Activated CD8-positive, alpha-beta memory T cell treated with anti-CD3 and anti-CD28 coated beads, Interleukin-2, amount 50 U/mL, for 1 hour (primary cell): ENCODE data around the gene MAN1C1.
"Not testable (repeated sequence)": the region's sequence is repeated elsewhere in the genome, so short reads cannot be mapped to it uniquely, and the experiment has no call there.

Experiments
- DNase-seq: peaks from one replicate; pipeline ENCODE4 v3.0.0-alpha.2; 2020; ENCODE audit errors: extremely low read depth

MAN1C1 gene

DNA sequence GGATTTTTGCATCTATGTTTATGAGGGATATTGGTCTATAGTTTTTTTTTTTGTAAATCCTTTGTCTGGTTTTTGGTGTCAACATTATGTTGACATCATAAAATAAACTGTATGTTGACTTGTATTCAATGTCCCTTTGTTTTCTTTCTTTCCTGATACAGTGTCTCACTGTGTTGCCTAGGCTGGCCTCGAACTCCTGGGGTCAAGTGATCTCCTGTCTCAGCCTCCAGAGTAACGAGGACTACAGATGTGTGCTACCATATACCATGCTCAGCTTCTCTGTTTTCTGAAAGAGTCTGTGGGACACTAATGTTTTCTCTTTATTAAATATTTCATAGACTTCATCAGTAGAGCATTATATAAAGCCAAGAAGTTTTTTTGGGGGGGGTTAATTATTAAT, 18.3 kb downstream of the MAN1C1 start:
- no peak for DNase-seq

DNA sequence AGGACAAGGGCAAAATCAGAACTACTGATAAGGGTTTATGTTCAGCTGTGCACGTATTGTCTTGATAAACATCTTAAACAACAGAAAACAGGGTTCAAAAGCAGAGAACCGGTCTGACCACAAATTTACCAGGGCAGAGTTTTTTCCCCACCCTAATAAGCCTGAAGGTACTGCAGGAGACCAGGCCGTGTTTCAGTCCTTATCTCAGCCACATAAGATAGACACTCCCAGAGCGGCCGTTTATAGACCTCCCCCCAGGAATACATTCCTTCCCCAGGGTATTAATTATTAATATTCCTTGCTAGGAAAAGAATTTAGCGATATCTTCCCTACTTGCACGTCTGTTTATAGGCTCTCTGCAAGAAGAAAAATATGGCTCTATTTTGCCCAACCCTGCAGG, 19.6 kb downstream of the MAN1C1 start:
- DNase-seq, result not testable (repeated sequence)

DNA sequence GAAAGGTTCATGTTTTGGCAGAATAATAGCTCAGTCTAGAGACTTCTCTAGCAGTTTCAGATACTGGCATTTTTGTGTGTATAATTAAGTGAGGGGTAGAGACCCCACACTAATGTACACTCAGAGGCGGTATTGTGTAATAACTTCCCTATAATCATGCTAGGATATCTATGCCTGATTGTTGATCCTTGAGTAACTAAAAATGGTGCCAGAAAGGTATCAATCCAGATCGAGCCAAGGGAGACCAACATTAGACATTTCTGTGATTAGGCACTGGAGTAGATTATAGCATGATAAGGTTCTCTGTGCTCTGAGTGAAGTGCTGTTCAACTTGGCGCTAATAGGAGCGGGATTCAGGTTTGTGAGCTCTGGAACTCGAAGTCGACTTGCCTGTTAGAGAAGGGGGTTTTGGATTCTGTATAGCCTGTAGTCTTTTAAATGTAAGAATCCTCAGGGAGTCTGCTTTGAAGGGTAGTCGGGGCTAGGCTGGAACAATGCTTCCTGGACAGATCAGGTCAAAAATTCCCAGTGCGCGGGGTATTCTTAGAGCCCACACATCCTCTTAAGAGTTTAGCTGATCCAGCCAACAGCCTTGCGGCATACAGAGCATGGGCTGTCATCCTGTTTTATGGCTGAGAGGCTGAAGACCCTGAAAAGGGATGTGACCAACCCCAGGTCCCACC, 24.2 kb downstream of the MAN1C1 start:
- DNase-seq, result no peak

DNA sequence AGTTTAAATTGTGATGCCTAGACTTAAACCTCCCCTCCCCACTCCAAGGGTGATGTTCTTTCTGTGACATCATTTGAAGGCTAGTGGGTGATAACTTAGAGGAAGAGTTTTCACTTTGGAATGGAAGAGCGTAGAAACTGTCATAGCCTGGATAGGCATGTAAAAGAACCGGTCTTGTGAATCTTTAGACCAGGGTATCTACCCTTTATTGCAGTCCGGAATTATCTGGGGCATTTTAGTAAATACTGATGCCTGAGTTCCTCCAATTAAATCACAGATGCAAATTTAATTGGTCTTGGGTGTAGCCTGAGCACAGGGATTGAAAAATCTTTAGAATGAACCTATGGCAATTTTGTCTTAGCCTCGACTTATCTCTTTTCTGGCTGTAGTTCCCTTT, 24.7 kb downstream of the MAN1C1 start:
- no peak for DNase-seq

DNA sequence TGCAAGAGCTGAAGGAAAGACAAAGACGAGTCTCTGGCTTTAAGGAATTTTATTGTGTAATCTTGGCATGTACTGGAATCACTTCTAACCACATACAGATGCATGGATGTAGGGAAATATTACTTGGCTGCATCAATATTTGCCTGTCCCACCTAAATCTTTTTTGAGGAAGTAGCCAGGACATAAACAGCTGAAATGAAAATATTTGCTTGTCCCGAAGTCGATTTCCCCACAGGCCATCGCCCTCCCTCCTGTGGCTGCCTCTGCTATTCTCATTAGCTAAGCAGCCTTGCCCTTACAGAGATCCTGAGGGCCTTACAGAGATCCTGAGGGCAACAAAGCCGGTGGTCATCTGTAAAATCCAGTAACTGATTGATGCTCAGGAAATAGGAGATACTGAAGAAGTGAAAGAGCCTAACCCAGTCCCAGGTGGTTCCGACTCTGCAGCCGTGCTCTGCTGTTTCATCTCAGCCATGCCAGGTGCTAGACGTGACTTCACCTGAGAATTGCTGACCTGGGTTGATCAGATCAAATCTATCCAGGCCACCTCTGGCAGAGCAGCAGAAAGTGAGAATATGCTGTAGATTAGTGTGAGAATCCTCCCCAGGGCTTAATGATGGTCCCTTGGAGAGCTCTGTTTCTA, 25.5 kb downstream of the MAN1C1 start:
- DNase-seq, result no peak

DNA sequence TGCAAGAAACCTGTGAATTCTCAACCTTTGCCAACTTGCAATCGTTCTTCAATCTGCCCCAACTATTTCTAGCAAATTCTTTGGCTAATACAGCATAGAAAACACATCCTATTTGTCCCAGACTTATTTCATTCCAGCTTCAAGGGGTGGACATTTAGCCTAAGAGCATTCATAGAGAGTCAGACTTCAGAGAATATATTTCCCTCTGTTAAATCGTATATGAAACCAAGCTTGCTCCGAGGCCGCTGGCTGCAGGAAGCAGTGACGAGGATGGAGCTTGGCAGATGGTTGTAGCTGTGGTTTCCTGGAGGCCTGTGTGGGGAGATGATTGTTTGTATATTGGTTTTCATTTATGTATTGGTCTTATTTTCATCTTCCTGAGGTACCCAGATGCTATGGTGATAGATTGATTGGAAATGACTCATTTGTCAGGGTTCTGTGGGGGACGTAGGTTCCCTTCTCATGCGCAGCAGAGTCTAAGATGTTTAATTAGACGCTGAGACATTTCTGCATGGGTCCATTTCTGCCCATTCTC, 26.1 kb downstream of the MAN1C1 start:
- DNase-seq, result peak; percentile 65

DNA sequence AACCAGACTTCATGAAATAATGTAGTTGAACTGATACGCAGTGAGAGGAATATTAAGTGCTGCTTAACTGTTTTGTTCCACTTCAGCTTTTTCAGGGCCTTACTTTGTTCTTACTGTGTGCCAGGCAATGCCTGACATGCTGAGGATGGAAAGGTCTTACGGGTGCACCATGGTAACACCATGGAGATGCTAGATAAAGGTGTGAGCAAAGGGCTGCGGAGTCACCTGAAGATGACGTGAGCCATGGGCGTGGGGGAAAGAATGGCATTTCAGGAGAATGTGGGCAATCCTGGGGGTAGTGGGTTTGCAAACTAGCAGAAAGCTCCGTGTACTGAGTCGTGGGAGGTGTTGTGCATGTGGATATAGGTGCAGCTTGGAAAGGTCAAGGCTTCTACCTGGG, 27.3 kb downstream of the MAN1C1 start:
- no peak for DNase-seq

DNA sequence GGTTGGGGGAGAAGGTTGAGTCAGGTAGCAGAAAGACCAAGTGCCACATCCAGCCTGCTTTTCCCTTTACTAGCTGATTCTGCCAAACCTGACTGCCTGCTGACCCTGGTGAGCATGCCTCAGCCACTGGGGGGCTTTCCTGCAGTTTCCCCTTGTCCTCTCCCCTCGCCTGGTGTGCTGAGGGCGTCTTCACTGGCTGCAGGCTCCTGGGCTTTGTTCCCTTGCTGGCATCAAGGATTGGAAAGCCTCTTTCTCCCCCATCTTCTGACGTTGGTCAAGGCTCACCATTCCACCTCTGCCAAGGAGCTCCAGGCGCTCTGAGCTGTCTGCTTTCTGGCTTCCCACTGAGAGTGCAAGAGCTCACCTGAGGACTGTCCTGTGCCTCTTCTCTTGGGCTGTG, 28.4 kb downstream of the MAN1C1 start:
- no peak for DNase-seq

DNA sequence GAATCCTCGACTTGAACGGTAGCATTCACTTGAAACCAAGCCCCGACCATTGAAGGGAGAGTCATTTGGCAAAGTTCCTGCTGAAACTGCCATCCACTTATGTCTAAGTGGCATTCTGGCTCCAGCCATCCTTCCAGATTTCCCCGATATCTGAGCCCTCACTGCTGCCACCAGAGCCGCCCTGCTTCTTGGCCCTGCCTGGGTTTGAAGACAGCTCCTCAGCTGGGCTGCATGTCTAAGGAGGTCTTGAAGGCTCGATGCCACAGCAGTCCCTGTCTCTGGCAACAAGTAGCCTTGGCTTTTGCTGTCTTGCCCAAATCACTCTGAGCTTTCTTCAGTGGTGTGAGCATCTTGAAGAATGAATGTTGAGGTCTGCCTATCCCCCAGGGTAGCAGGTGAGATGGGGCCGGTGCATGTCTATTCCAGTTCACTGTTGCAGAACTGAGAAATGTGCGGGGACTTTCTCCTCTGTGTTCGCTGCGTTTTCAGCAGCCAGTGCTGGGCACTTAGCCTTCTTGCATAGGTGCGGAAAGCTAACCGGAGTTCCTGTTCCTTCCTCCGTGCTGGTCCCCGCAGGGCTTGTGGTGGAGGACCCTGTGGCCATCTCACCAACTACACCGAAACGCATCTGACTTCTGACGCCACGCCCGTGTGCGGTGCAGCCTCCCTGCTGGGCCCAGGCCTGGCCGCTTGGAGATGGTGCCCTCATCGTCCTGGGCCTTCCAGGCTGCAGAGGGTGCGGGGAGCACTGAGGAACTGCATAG, 29.2 kb downstream of the MAN1C1 start:
- no peak for DNase-seq

DNA sequence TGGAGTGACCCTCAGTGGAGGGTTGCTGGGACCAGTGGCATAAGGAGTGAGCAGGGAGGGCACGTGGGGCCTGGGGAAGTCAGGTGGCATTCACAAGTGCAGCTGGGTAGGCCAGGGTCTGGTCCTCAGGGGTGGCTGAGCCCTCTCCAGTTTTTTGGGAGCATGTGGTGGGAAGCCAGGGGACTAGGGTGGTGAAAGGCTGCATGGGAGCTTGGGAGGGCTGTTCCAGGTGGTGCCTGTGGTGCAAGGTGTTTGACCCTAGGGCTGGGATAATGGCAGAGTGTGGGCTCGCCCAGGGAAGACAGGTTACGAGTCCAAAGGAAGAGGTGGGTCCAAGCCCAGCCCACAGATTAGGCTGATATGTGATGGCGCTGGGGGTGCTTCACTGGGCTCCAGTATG, 30.5 kb downstream of the MAN1C1 start:
- no peak for DNase-seq

DNA sequence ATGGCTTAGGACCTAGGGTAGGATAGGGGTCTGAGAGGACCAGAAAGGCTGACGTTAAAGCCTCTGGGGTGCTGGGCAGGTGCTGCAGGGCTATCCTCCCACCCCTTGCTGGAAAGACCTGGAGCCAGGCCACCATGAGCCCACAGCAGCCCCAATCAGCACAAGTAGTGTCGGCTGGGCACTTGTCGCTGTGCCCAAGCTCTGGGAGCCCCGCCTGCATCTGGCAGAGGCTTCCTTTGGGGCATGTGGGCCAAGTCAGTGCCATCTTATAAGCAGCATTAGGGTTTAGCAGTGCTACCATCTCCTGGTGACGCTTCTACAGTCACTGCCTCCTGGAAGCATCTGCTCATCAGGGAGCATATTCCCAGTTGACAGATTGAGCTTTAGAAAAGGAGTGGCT, 31.3 kb downstream of the MAN1C1 start:
- DNase-seq, result no peak

DNA sequence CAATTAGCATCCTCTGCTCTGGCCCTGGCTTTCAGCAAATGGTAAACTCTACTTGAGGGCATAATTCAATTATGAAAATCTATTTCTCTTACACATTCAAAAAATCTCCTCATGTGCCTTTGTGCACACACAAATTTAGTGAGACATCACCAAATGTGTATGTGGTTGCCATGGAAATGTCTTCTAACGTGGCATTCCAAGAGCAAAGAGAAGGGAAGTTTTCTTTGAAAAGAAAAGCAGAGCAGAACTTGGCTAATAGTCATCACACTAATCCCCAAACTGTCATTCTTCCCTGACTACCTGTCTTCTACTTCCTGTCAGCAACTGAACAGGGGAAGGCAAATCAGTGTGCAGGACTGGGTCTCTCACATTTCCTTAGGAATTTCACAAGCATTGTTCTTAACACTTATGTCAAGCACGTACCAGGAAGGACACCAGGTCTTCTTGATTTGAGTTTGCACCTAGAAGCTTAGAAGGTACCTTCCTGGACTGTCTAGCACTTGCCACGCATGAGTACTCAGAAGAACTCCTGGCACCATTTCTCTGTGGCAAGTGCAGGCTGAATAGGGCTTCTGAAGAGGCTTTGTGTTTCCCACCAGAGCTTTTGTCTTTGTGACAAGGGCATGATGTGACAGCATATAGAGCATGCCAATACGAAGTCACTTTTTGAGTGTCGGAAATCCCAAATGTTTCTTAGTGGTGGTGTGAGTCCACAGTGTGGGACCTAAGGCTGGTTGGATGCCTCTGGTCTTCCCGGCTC, 32.3 kb downstream of the MAN1C1 start:
- DNase-seq, result no peak

DNA sequence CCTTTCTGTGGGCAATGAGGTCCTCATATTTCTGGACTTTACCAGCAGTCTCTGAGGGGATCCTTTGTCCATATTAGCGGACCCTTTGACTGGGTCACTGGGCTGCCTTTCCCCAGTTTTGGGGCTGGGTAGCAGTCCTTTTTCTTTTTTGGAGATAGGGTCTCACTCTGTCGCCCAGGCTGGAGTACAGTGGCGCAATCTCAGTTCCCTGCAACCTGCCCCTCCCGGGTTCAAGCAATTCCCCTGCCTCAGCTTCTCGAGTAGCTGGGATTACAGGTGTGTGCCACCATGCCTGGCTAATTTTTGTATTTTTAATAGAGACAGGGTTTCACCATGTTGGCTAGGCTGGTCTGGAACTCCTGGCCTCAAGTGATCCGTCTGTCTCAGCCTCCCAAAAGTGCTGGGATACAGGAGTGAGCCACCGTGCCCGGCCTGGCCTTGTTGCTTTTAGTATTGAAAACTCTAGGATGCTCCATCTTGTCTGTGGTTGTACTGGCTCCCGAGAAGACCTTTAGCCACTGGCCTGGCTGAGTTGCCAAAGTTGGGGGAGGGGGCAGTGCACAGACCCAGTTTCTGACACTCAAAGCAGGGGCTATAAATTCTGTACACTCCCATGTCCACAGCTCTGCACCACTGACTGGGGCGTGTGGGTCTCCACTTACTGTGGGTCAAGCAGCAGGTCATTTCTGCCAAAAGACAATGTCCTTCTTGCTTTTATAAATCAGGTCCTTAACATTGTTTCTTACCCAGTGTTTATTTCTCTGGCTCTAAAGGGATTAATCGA, 33.1 kb downstream of the MAN1C1 start:
- DNase-seq, result no peak

DNA sequence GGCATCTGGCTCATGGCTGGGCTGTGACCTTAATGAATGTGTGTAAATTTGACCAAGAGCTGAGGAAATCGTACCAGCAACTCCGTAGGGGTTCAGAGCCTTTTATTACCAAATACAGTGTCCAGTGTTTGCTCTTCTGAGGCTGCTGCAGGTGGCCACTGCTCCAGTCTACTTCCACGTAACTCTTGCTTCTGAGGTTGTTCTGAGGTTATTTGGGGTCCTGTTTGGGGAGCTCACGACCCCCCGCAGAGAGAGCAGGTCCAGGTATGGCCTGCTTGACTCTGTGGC, 33.6 kb downstream of the MAN1C1 start:
- no peak for DNase-seq

DNA sequence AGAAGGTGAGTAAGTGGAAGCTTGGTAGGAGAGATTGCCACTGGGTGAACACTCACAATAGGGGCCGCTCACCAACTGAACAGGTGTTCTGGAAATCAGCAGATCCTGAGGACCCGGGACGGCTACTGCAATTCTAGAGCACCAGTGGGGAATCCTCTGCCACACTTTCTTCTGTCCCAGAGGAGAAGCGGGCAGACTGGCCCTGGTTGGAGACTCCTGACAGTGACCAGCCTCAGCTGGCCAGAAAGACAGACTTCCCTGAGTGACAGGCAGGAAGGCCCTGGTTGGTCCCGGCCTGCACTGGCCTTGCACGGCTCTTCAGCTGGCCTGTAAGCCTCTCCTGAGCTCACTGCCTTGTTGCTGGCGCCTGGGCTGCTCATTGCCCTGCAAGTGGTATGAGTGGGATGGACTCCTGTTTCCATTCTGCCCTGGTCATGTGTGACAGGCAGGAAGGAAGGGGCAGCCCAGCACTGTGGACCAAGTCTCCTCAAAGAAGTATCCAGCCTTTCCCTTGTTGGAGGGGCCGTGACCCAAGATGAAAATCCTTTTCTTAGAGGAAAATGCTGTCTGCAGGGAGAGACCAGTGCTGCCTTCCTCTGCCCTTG, 34.5 kb downstream of the MAN1C1 start:
- DNase-seq, result no peak

DNA sequence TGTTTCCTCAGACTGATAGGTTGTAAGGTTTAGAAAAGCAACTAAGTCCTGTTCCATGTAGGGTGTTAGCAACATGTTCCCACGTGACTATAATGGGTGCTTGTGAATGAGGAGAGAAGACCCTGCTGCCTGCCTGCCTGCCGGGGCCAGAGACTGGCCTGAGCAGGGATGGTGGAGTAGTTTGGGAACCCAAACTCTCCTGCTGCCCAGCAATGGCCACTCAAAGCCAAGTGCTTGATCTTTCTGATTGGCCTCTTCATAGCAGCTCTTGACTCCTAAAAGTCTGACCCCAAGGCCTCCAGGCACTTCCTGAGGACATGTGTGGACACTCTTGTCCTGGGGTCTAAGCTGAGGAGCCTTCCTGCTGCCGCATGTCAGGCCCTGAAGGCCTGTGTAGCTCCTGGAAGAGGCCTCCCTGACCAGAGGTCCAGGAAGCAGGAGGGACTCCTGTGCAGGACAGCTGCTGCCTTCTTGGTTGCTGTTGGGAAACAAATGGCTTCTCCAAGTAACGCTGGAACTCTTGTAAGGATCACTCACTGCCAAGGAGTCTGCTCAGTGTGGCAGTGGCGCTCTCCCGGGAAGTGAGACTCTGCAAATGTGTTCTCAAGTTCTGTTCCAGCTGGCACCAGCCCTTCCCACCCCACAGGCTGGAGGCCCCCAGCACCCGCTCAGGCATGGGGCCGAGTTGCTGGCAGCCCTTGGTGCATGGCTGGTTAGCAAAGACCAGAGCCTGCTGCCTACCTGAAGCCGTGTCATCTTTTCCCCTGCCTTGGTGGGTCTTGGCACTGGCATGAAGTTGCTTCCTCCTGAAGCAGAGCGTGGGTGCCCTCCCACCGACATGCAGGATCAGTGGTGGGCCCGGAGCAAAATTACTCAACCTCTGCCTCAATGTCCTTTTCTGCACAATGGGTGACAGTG, 35.5 kb downstream of the MAN1C1 start:
- DNase-seq, result no peak

DNA sequence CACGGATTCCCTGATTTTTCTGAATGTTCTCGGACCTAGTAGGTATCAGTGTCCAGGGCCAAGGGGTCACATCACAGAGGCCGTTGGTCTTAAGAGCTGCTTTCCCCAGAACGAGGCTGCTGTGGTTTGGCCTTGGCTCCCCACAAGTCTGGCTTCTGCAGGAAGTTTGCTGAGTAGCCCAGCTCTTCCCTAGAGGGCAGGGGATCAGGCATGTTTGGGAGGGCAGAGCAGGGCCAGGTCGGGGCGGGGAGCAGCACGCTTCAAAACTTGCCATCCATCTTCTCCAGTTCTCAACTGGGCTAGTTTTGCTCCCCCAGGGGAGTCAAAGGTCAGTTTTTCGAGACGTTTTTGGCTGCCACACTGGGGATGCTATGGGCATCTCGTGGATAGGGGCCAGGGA, 37.0 kb downstream of the MAN1C1 start:
- DNase-seq, result no peak

DNA sequence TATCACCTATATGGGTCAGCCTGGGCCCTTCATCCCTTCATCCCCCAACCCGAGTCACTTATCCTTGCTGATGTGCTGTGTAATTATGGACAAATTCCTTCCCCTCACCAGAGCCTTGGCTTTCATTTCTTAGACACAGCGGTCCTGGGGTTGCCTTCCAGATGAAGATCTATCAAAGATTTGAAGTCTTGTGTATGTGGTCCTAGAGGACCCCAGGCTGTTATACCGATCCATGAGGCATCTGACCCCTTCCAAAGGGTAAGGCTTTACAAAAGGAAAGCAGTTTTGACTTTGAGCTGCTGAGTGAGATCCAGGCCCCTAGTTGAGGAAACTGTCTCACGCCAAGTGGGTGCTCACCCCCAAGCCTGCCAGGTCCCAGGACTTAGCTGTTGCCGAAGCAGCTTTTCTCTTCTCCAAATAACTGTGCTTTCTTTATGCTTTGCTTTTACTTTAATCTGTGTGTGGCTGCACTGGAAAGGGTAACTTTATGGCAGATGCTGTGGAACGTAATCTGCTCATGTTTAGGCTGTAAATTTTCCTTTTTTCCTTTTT, 37.6 kb downstream of the MAN1C1 start:
- DNase-seq, result no peak

DNA sequence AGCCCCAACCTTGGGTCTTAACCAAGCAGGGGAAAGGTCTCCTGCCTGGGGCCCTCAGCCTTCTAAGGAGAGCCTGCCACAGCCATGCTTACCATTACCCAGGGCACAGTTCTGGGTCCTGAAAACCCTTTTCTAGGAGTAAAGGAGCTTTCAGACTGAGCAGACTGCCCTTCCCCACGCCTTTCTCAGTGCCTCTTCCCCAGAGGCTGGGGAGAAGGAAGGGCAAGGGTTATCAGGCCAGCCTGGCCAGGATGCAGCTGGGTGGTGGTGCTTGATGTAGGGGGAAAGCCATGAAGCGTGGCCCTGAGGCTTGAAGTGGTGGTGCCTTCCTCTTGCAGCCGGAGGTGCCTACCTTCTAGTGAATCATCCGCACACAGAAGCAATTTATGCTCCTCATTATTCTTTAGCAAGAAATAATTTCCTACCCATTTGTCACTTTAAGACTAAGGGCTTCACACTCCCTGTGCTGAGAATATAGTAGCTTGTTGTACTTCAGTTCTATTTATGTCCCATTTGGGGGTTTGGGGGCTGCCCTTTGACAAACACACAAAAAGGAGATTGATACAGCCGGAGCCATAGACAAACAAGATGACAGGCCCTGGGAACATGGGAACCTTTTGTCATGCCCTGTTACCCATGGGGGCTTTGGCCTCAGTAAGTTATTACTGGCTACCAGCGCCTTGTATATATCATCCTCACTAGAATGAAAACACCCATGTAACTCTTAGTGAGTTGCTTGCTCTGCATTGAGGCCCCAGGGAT, 40.7 kb downstream of the MAN1C1 start:
- no peak for DNase-seq
